ENCODE data around the gene KLHL29. TPM values are rescaled to one million over a fixed set of nuclear protein-coding genes. Genes with fewer than 3 reads are reported as not detected.

The KLHL29 gene
- total RNA-seq, 1 donor from 2014 or later, result 5.0 TPM

DNA sequence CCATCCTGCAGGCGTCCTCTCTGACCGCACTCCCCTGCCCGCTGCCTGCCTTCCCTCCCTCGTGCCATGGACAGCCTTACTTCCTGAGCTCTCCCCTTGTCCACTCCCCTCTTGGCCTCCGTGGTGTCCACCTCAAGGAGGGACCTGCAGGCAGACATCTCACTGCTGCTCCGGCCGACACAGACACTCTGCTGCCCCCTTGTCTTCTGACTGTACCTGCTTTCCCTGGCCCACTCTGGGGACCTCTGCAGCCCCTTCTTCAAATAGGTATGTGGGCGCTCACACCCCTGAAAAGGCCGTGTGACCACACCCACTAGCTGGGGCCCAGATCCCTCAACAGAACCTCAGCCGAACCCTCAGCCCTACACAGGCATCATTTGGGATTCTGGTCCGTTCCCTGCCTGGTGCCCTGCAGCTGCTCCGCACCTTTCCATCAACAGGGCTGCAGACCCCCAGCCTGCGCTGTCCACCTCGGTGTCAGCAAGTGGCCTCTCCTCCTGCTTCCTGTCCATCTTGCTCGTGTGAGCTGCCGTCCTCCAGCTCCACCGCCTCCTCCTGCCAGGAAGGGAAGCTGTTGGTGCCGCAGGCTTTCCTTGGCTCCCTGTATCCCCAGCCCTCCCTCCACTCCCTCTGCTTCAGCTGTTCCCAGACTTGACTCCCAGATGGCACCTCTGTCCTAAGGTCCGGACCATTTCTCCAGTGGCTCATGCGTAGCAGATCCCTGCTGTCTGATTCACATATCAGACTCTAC, 94.1 kb downstream of the KLHL29 start:
- TF ChIP-seq, protein P1, sequence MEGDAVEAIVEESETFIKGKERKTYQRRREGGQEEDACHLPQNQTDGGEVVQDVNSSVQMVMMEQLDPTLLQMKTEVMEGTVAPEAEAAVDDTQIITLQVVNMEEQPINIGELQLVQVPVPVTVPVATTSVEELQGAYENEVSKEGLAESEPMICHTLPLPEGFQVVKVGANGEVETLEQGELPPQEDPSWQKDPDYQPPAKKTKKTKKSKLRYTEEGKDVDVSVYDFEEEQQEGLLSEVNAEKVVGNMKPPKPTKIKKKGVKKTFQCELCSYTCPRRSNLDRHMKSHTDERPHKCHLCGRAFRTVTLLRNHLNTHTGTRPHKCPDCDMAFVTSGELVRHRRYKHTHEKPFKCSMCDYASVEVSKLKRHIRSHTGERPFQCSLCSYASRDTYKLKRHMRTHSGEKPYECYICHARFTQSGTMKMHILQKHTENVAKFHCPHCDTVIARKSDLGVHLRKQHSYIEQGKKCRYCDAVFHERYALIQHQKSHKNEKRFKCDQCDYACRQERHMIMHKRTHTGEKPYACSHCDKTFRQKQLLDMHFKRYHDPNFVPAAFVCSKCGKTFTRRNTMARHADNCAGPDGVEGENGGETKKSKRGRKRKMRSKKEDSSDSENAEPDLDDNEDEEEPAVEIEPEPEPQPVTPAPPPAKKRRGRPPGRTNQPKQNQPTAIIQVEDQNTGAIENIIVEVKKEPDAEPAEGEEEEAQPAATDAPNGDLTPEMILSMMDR (IDR thresholded peaks at IDR 0.05; ENCODE audit: insufficient read depth, low read length, severe bottlenecking), result no peak
- no peaks in the 10 kb centered on the region for H3K27me3 ChIP-seq (ENCODE audit: control insufficient read depth, insufficient read depth, low read length)
- H3K4me3 ChIP-seq (ENCODE audit: low read depth, low read length), result no peak overlapping the region
- H3K36me3 ChIP-seq (ENCODE audit: control insufficient read depth, insufficient read depth, low read length), result no peaks in the 10 kb centered on the region
- FAIRE-seq (no peak), DNase-seq (ENCODE audit: low read depth) (no peak)

DNA sequence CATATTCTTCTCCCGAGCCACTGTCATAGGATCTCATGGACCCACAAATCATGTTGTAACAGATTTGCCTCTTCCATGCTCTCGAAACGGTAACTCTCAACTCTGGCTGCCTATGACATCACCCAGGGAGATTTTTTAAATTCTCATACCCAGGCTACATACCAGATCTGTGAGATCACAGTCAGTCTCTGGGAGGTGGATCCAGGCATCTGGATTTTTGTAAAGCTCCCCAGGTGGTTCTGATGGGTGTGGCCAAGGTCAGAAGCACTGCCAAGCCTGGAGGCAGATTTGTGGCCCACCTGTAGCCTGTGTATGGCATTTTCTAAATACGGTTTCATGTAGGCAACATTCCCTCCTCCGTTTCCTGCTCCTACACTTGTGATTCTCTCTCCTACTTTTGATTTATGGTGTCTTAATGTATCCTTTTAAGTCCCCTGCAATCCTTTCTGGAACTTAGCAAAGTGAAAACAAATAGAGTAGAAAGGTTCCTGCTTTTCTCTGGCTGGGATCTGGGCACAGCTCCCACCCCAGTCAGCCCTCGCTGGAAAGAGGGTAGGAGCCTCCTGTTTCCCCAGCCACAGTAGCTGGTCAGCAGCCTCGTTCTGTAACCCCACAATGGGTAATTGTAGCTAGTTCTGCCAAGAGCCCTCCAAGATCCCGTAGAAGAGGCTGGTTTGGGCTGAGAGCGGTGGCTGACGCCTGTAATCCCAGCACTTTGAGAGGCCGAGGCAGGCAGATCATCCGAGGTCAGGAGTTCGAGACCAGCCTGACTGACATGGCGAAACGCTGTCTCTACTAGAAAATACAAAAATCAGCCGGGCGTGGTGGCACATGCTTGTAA, 96.2 kb downstream of the KLHL29 start:
- Histone ChIP-seq H3K27me3 (ENCODE audit: control insufficient read depth, insufficient read depth, low read length) (no peaks in the 10 kb centered on the region), H3K36me3 (ENCODE audit: control insufficient read depth, insufficient read depth, low read length) (no peaks in the 10 kb centered on the region), H3K4me3 (ENCODE audit: low read depth, low read length) (no peak overlapping the region)
- FAIRE-seq (peak; percentile 55), DNase-seq (ENCODE audit: low read depth) (peak; percentile 95)
- TF ChIP-seq, protein P1 (IDR thresholded peaks at IDR 0.05; ENCODE audit: insufficient read depth, low read length, severe bottlenecking), result no peak

DNA sequence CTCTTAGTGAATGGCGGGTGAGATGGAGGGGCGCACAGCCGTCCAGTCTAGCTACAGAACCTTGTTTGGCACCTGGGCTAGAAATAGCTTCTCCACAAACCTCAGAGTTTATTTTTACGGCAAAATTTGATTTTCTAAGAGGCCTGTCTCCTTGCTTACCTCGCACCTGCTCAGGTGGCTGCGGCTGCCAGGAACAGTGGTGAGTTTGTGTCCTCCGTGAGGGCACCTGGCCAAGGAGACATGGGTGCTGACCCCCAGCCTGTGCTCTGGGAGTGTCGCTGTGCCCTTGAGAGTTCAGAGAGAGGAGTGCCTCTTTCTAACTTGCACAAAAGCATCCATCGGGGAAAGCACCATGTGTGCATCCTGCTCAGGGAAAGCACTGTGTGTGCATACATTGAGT, 97.2 kb downstream of the KLHL29 start:
- TF ChIP-seq, protein P1 (IDR thresholded peaks at IDR 0.05; ENCODE audit: insufficient read depth, low read length, severe bottlenecking), result no peak

DNA sequence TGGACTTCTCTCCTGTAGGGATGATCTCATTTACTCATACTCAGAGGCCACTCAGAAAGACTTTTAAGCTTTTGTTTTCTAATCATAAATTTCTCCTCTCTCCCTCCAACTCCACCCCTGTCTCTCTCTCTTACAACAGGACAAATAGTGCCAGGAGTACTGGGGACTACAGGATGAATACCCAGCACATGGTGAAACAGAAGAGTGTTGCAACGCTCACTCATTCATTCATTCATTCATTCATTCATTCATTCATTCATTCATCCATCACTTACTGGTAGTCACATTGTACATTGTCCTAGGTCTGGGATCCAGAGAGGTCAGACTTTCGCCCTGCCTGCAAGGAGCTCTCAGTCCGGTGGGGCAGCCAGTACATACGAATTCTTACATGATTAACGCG, 97.6 kb downstream of the KLHL29 start:
- no peak overlapping the region for H3K4me3 ChIP-seq (ENCODE audit: low read depth, low read length)
- no peaks in the 10 kb centered on the region for H3K27me3 ChIP-seq (ENCODE audit: control insufficient read depth, insufficient read depth, low read length)
- DNase-seq (ENCODE audit: low read depth) (no peak), FAIRE-seq (no peak)
- H3K36me3 ChIP-seq (ENCODE audit: control insufficient read depth, insufficient read depth, low read length), result no peaks in the 10 kb centered on the region
- TF ChIP-seq, protein P1 (IDR thresholded peaks at IDR 0.05; ENCODE audit: insufficient read depth, low read length, severe bottlenecking), result no peak

More for the DNA sequence above, 97.2 kb downstream of the KLHL29 start:
- FAIRE-seq (no peak), DNase-seq (ENCODE audit: low read depth) (no peak)
- Histone ChIP-seq H3K27me3 (ENCODE audit: control insufficient read depth, insufficient read depth, low read length) (no peaks in the 10 kb centered on the region), H3K36me3 (ENCODE audit: control insufficient read depth, insufficient read depth, low read length) (no peaks in the 10 kb centered on the region), H3K4me3 (ENCODE audit: low read depth, low read length) (no peak overlapping the region)

DNA sequence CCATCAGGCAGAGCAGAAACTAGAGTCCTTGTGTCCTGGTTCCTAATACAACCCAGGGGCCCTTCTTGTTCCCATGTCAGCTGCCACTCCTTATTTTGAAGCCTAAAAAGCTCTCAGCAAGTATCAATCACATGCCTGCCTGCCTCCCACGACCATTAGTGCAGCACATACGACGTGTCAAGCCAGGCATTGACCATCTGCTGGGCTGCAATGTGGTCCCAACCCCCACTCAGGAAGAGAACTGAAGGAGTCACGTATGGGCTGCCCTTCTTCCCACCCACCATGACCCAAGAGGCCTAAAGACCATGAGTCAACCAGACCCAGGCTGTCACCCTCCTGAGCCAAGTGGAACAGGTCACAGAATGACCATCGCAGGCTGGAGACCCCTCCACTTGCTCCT, 98.8 kb downstream of the KLHL29 start:
- no peaks in the 10 kb centered on the region for H3K36me3 ChIP-seq (ENCODE audit: control insufficient read depth, insufficient read depth, low read length)
- FAIRE-seq (no peak), DNase-seq (ENCODE audit: low read depth) (no peak)
- H3K27me3 ChIP-seq (ENCODE audit: control insufficient read depth, insufficient read depth, low read length), result no peaks in the 10 kb centered on the region
- no peak overlapping the region for H3K4me3 ChIP-seq (ENCODE audit: low read depth, low read length)
- TF ChIP-seq, protein P1 (IDR thresholded peaks at IDR 0.05; ENCODE audit: insufficient read depth, low read length, severe bottlenecking), result no peak
